ENCODE data around the gene FAM53A. TPM values are rescaled to one million over a fixed set of nuclear protein-coding genes. Genes with fewer than 3 reads are reported as not detected.

Gene FAM53A
- total and polyA plus RNA-seq, 10 of the 15 experiments (the other 5 are each of a cell fraction or from before 2014, with no cell fraction given), result 0.02 to 0.87 (median 0.38) TPM; not detected in 2

DNA sequence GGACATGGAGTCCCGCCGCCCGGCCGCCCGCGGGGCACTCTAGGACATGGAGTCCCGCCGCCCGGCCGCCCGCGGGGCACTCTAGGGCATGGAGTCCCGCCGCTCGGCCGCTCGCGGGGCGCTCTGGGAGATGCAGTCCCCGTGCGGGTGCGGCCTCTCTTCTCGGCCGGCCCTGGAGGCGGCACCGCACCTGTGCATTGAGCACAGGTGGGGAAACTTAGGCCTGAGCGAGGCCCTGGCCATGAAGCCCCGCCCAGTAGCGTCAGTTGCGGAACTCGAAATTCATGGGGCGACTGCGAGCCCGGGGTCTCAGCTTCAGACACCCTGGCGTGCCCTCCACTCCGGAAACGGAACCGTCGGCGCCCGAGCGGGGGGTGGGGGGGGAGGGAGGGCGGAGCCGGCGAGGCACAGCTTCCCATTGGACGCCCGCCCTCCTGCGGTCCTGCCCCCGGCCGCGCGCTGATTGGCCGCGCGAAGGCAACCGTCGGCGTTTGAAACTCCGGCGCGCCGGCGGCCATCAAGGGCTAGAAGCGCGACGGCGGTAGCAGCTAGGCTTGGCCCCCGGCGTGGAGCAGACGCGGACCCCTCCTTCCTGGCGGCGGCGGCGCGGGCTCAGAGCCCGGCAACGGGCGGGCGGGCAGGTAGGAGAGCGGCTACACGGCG lies 37.0 kb upstream of the FAM53A start, which contains the start of the genes TACC3 and TMEM129 (continued):
- TF ChIP-seq ZBTB40 (IDR thresholded peaks at IDR 0.05; ENCODE audit: borderline replicate concordance), result peak; percentile 92
- TF ChIP-seq ZNF592 (IDR thresholded peaks at IDR 0.05), result no peak
- TF ChIP-seq ZBED1 (IDR thresholded peaks at IDR 0.05; ENCODE audit: borderline replicate concordance), result no peak
- TF ChIP-seq SUZ12 (IDR thresholded peaks at IDR 0.05; ENCODE audit: unreplicated experiment), result no peak
- TF ChIP-seq, protein P1, sequence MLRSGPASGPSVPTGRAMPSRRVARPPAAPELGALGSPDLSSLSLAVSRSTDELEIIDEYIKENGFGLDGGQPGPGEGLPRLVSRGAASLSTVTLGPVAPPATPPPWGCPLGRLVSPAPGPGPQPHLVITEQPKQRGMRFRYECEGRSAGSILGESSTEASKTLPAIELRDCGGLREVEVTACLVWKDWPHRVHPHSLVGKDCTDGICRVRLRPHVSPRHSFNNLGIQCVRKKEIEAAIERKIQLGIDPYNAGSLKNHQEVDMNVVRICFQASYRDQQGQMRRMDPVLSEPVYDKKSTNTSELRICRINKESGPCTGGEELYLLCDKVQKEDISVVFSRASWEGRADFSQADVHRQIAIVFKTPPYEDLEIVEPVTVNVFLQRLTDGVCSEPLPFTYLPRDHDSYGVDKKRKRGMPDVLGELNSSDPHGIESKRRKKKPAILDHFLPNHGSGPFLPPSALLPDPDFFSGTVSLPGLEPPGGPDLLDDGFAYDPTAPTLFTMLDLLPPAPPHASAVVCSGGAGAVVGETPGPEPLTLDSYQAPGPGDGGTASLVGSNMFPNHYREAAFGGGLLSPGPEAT (IDR thresholded peaks at IDR 0.05; ENCODE audit: low read depth), result no peak
- no peak for TF ChIP-seq ATF7 (IDR thresholded peaks at IDR 0.05; ENCODE audit: low read depth)
- TF ChIP-seq, protein P2, sequence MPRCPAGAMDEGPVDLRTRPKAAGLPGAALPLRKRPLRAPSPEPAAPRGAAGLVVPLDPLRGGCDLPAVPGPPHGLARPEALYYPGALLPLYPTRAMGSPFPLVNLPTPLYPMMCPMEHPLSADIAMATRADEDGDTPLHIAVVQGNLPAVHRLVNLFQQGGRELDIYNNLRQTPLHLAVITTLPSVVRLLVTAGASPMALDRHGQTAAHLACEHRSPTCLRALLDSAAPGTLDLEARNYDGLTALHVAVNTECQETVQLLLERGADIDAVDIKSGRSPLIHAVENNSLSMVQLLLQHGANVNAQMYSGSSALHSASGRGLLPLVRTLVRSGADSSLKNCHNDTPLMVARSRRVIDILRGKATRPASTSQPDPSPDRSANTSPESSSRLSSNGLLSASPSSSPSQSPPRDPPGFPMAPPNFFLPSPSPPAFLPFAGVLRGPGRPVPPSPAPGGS (IDR thresholded peaks at IDR 0.05; ENCODE audit: borderline replicate concordance, insufficient read depth, low read depth, low read length, poor library complexity, severe bottlenecking), result no peak
- TF ChIP-seq FOS (IDR thresholded peaks at IDR 0.05; ENCODE audit: borderline replicate concordance, extremely low read depth, insufficient read length), result no peak
- 0 out of 2 replicates have a peak, but pooled peaks have one; percentile 23 for TF ChIP-seq TAF1 (IDR thresholded peaks at IDR 0.05; ENCODE audit: borderline replicate concordance, low read depth, low read length)
- TF ChIP-seq ZZZ3 (IDR thresholded peaks at IDR 0.05; ENCODE audit: control insufficient read depth, insufficient read length, low read depth), result no peak
- no peak for TF ChIP-seq NRF1 (conservative IDR thresholded peaks at IDR 0.05; ENCODE audit: low read depth, low read length)
- no peak for TF ChIP-seq MEF2A (IDR thresholded peaks at IDR 0.05; ENCODE audit: insufficient read depth, low read depth, low read length)
- no peak for TF ChIP-seq CHD4 (IDR thresholded peaks at IDR 0.05)
- peak; percentile 90 for TF ChIP-seq YY1 (IDR thresholded peaks at IDR 0.05; ENCODE audit: low read depth, low read length)
- TF ChIP-seq MXI1 (IDR thresholded peaks at IDR 0.05; ENCODE audit: low read depth, low read length), result peak; percentile 87
- TF ChIP-seq MEF2B (IDR thresholded peaks at IDR 0.05; ENCODE audit: partially characterized antibody, poor library complexity, severe bottlenecking), result no peak
- peak; percentile 59 for TF ChIP-seq MTA2 (IDR thresholded peaks at IDR 0.05; ENCODE audit: low read depth)

Measured in GM12878 (cell line).